ENCODE measurements around the gene UMODL1.

Gene UMODL1

DNA sequence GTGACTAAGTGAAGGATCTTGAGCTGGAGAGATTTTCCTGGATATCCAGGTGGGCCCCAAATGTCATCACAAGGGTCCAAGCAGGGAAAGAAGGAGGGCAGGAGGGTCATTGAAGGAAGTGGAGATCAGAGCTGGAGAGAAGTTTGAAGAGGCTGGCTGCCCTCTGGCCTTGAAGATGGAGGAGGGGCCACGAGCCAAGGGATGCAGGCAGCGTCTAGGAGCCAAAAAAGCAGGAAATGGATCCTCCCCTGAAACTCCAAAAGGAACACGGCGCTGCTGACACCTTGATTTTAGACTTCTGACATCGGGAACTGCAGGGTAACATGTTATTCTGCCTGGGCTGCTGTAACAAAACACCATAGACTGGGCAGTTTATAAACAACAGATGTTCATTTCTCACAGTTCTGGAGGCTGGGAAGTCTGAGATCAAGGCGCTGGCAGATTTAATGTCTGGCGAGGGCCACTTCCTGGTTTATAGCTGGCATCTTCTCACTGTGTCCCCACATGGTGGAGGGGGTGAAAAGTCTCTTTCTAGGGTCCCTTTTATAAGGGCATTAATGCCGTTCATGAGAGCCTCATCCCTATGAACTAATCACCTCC is 32.2 kb upstream of the UMODL1 start:
- no peak for DNase-seq (ENCODE audit: low spot score)

GRCh38 chr21:42039470-42039901 is 31.6 kb upstream of the UMODL1 start:
- DNase-seq (ENCODE audit: low spot score), result no peak

DNA sequence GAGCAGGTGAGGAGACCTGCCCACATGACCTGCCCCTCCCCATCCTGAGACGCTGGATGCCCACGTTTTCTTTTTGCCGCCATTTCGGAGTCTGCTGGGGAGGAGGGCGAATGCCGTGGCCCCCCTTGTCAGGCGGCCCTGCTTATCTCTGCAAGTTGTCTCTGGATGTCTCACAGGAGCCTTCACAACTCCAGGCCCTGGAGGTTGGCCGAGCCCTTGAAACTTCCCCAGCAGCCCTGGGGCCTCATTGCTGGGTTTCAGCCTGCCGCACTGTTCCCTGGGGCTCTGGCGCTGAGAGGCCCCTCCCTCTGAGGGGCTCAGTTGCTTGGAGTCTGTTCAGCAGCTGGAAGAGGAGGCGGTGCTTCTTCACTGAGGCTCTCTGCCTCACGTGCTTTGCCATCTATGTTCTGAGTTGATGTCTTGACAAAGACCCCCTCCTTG is 31.2 kb upstream of the UMODL1 start:
- DNase-seq (ENCODE audit: low spot score), result no peak

DNA sequence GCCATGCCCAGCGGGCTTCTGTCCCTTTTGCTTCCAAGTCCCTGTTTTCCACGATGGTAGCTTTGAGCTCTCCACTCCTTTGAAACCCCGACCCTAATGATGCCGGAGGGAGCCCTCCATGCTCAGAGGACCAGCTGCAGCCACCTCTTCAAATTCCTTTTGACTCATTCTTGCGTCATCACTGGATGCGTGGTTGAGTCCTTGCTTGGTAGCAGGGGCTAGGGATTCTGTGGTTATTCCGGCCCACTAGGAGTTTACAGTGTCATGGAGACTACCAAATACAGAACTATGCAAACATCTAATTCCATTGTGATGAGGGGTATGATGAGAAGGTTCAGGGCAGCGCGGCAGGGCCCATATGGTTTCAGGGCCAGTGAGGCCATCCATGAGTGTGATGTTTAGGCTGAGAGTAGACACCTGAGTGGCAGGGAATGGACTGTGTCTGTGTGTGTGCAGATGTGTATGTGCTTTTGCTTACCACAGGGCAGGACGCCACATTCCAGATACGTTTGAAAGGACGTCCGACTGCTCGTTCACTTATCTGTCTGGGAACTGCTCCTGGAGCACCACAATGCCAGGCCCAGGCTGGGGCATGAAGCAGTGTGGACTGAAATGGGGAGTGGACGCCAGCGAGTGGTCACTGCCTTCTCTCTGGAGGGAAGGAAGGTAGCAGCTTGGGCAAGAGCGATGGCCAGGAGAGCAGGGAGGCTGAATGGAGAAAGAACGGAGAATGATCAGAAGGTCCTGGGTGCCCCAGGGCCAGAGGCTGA is 30.5 kb upstream of the UMODL1 start:
- DNase-seq (ENCODE audit: low spot score), result peak; percentile 98

GRCh38 chr21:42041246-42041645 is 29.9 kb upstream of the UMODL1 start:
- no peak for DNase-seq (ENCODE audit: low spot score)

- DNase-seq (ENCODE audit: low spot score), result no peak
Observed at GRCh38 chr21:42041711-42042110, 29.4 kb upstream of the UMODL1 start.

DNA sequence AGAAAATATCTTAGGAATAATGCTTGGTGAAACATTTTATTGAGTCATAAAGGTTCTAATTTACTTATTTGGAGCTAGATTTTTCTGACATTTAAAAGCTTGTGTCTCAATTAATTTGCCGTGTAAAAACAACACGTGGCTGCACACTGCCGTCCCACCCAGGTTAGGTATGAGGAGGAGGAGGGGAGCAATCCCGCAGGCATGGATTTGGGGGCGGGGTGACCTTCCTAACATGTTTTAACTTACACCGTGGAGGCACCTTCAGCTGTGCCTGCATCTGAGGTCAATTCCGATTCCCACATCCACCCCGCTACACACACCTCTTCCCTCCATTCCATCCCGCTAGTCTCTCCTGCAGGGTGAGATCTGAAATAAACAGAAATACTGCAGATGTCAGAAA is 28.5 kb upstream of the UMODL1 start:
- DNase-seq (ENCODE audit: low spot score), result no peak

- no peak for DNase-seq (ENCODE audit: low spot score)
Observed at GRCh38 chr21:42043201-42043895, 27.8 kb upstream of the UMODL1 start.

- no peak for DNase-seq (ENCODE audit: low spot score)
Observed at GRCh38 chr21:42043961-42044360, 27.2 kb upstream of the UMODL1 start.

DNA sequence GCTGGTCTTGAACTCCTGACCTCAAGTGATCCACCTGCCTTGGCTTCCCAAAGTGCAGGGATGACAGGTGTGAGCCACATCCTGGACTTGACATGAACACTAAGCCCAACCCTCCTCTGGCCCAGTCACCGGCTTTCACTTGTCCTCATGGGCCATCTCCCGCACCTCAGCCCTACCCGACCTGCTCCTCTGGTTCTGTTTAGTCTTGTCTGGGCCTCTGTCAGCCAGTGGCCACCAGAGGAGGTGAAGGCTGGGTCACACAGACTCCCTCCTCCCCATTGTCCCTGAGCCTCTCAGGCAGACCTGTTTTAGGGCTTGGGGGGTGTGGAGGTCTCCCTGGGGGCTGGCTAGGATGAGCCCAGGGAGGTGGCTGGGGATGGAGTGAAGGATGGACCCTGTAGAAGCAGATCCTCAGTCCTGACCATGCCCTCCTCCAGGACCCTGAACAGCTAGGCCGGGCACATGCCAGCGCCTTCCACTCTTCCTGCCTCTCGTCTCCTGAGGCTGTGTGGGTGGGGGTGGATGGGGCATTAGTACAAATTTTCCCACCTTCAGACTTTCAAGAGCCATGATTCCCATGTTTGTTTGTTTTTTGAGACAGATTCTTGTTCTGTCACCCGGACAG is 26.1 kb upstream of the UMODL1 start:
- DNase-seq (ENCODE audit: low spot score), result no peak

GRCh38 chr21:42047821-42048613 is 23.1 kb upstream of the UMODL1 start:
- DNase-seq (ENCODE audit: low spot score), result peak; percentile 52

DNA sequence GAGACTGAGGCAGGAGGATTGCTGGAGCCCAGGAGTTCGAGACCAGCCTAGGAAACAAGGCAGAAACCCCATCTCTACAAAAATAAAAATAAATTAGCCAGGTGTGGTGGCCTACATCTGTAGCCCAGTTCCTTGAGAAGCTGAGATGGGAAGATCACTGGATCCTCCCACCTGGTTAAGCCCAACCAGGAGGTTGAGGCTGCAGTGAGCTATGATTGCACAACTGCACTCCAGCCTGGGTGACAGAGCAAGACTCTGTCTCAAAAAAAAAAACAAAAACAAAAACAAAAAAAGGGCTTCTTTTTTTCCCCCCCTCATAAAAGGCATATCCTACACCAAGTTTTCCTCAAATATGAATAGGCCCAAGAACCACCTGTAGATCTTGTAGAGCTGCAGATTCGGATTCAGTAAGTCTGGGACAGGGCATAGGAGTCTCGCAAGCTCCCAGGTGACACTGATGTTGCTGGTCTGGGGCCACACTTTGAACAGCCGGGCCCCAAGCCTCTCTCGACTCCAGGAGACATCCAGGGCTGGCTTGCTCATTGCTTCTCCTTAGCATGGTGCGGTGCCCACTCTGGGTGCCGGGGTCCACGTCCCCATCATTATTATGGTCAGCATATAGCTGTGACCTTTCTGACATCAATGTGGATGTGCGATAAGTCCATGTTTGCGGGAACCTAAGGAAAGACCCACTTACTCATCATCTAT is 22.1 kb upstream of the UMODL1 start:
- DNase-seq (ENCODE audit: low spot score), result no peak

DNA sequence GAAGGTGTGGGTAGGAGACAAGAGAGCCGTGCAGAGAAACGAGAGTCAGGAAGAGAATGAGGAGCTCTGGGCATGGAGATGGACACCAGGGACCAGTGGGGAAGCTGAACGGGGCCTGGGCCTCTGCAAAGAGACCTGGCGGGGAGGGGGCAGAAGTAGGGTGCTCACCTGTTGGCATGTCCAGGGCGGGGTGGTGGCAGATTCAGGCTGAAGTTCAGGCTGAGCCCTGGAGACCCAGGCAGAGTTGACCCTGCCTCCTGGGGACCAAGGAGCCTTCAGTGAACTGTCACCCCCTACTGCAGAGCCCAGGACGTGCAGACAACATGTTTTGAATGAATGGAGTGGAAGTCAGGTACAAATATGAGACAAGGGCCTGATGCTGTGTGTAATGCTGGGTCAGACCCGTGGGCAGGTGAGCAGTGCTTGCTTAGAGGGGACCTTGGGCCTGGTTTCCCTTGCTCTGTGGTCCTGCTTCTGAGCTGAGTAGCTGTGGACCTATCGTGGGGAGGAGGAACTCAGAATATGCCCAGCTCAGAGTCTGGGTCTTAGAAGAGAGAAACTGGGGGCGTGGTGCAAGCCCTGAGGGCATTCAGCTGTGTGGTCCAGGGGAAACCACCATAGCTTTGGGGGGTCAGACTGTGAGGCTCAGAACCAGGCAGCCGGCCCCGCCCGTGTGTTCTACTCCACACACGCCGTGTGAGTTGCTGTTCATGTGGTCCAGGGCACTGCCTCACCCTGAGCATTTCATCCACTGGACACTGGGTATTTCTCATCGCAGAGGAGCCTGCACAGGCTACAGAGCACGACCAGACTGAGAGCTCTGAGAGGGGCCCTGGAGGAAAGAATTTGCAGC is 21.3 kb upstream of the UMODL1 start:
- no peak for DNase-seq (ENCODE audit: low spot score)

- no peak for DNase-seq (ENCODE audit: low spot score)
Observed at GRCh38 chr21:42051788-42052187, 19.3 kb upstream of the UMODL1 start.

- no peak for DNase-seq (ENCODE audit: low spot score)
Observed at GRCh38 chr21:42055425-42055824, 15.7 kb upstream of the UMODL1 start.

DNA sequence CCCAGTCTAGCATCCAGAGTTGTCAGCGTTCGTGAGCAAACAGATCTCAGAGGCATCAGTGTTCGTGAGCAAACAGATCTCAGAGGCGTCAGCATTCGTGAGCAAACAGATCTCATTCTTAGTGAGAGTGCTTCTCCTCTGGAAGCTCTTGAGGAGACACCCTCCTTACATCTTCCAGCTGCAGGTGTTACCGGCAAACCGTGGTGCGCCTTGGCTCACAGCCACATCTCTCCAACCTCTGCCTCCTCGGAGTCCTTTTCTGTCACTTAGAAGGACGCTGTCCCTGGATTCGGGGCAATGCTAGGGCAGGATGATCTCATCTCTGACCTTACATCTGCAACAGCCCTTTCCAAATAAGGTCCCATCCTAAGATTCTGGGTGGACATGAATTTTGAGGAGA is 14.6 kb upstream of the UMODL1 start:
- no peak for DNase-seq (ENCODE audit: low spot score)

DNA sequence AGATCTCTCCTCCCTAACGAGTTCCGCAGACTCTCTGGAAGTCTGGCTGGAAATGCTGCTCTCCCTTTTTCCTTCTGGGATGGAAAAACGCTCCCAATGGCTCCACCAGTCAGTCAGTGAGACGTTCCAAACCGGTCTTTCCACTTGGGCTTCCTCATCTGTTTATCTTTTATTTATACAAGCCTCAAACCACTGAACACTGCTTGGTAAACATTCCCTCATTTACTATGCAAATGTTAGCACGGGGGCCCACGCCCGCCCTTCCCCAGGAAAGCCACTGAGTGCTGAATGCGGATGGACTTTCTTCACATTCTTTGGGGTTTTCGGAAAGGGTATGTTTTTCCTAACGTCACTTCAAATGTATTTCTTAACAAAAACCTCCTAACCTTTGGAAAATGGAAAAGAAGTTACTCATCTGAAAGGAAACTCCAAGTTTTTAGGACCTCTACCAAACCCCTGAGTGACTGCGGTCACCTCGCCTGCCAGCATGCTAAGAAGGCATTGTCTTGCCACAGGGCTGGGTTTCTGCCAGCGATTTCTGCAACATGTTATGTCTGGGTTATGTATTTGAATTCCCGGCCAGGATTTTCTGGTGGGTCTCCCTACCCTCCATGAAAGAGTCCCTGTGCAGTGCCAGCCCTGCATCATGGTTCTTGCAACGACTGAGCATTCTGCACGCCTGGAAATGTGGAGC is 14.0 kb upstream of the UMODL1 start:
- no peak for DNase-seq (ENCODE audit: low spot score)

DNA sequence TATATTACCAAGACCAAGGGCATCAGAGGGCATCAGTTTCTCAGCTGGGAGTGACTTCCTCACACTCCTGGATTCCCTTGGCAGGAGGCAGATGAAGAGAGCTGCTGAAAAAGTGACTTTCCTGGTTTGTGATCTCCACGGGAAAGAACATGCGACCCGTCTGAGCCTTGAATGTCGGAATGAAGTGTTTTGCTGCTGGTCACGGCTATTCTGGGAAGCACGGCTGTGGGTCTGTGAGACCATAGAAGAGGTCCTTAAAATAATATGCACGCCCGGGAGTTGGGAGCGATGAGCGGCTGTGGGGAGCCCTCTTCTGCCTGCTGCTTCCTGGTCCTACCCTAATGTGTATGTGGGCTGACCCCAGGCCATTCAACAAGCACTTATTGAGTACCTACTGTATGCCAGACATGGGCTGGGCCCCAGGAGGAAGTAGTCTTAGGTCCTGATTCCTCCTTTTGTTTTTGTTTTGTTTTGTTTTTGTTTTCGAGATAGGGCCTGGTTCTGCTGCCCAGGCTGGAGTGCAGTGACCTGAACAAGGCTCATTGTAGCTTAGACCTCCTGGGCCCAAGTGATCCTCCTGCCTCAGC is 13.2 kb upstream of the UMODL1 start:
- no peak for DNase-seq (ENCODE audit: low spot score)

- no peak for DNase-seq (ENCODE audit: low spot score)
Observed at GRCh38 chr21:42058631-42059111, 12.4 kb upstream of the UMODL1 start.
